Measurements from ENCODE around the gene TBCC. TPM values are rescaled to one million over a fixed set of nuclear protein-coding genes. Genes with fewer than 3 reads are reported as not detected.
A peak's percentile ranks its signal among the peaks of the same experiment; 100 is the strongest.
"Not testable (repeated sequence)": the region's sequence is repeated elsewhere in the genome, so short reads cannot be mapped to it uniquely, and the experiment has no call there.

The TBCC gene
- total RNA-seq, 2 experiments from 2014 or later = 78.0 to 136 TPM

DNA sequence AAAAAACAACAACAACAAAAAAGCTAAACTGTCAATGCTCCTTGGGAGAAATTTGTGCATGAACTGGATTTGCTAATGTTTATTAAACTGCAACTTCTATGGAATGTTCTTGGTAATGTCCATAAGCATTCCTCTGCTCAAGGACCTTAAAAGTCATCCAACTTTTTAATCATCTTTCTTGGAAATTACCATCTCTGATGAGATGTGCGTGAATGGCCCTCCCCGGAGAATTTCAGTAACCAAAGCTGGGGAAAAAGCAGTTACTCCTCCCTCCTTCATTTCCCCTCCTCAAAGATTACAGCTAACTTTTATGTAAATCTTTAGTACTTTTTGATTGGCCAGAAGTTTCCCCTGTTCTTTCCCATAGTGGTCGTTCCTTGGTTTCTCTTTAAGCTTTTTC, 5.2 kb downstream of the TBCC start:
- DNase-seq (ENCODE audit: low spot score) = no peak
- Histone ChIP-seq H4K20me1 (ENCODE audit: insufficient read depth, low read length) (peaks cover 9% of the 10 kb centered on the region; the same call in 1 of the 2 replicates), H3K27ac (ENCODE audit: low read depth, low read length, poor library complexity, severe bottlenecking) (peak overlapping the region; percentile 95), H3K9me3 (ENCODE audit: low read length) (no peaks in the 10 kb centered on the region), H3K4me2 (ENCODE audit: low read length) (peak overlapping the region; percentile 75), H3K36me3 (ENCODE audit: insufficient read depth, low read length) (peaks cover 20% of the 10 kb centered on the region), H3K4me1 (ENCODE audit: insufficient read depth, low read length, poor library complexity, severe bottlenecking) (peaks cover 46% of the 10 kb centered on the region), H3K4me3 (ENCODE audit: low read depth, low read length, poor library complexity, severe bottlenecking) (peak overlapping the region; percentile 1), H2AFZ (ENCODE audit: low read length) (peak overlapping the region; percentile 18; the same call in 1 of the 2 replicates), H3K9me2 (ENCODE audit: insufficient read depth, low read length) (no peaks in the 10 kb centered on the region), H3K79me2 (ENCODE audit: insufficient read depth, low read depth, low read length) (peaks cover 46% of the 10 kb centered on the region)
- POLR2A ChIA-PET = interaction anchor here (0.6 to 14.2 kb wide), 11 partner anchors 9 to 835 kb away, joined by 3 to 494 read pairs (median 4); partner anchors contain the start of genes BICRAL and TAF8
- no TSS peak for BruUV-seq (replicated peaks)
- intact Hi-C loops (cut with micrococcal nuclease; ENCODE audit: unreplicated experiment) = loop anchor here (10.0 kb wide), 2 partner anchors 716 to 1016 kb away; no protein-coding TSS in a partner anchor
- TF ChIP-seq, protein P1, sequence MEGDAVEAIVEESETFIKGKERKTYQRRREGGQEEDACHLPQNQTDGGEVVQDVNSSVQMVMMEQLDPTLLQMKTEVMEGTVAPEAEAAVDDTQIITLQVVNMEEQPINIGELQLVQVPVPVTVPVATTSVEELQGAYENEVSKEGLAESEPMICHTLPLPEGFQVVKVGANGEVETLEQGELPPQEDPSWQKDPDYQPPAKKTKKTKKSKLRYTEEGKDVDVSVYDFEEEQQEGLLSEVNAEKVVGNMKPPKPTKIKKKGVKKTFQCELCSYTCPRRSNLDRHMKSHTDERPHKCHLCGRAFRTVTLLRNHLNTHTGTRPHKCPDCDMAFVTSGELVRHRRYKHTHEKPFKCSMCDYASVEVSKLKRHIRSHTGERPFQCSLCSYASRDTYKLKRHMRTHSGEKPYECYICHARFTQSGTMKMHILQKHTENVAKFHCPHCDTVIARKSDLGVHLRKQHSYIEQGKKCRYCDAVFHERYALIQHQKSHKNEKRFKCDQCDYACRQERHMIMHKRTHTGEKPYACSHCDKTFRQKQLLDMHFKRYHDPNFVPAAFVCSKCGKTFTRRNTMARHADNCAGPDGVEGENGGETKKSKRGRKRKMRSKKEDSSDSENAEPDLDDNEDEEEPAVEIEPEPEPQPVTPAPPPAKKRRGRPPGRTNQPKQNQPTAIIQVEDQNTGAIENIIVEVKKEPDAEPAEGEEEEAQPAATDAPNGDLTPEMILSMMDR (conservative IDR thresholded peaks at IDR 0.05; ENCODE audit: low read length) = no peak
- no peak for TF ChIP-seq EZH2phosphoT487 (IDR thresholded peaks at IDR 0.05; ENCODE audit: borderline replicate concordance, low read depth, low read length)
- CTCF ChIA-PET (ENCODE audit: unreplicated experiment) = interaction anchor here (1.2 kb wide), 1 partner anchor 31 kb away, joined by 3 read pairs; no protein-coding TSS in a partner anchor

DNA sequence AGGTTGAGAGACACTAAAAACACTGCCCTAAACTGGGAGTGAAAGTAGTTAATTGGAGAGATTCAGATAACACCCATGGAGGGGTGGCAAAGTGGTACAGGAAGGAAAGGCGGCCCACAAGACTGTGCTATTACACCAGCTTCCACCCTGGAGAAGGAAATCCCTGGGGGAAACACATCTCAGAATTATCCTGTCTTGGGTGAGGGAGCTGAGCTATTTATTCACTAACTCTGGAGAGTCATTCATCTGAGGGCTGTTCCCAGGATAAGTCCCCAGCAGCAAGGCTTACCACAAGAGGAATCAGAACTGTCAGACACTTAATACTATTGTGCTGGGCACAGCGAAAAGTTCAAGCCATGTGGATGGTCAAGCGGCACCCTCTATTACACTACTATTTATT, 9.9 kb downstream of the TBCC start:
- H3K4me3 ChIP-seq (ENCODE audit: low read depth, low read length, poor library complexity, severe bottlenecking) = no peak overlapping the region
- peaks cover 17% of the 10 kb centered on the region for H3K4me1 ChIP-seq (ENCODE audit: insufficient read depth, low read length, poor library complexity, severe bottlenecking)
- no peak overlapping the region for H3K27ac ChIP-seq (ENCODE audit: low read depth, low read length, poor library complexity, severe bottlenecking)
- no peaks in the 10 kb centered on the region for H3K36me3 ChIP-seq (ENCODE audit: insufficient read depth, low read length)
- CTCF ChIA-PET (ENCODE audit: unreplicated experiment) = no interaction called here
- no peak overlapping the region for H3K4me2 ChIP-seq (ENCODE audit: low read length)
- H3K9me2 ChIP-seq (ENCODE audit: insufficient read depth, low read length) = no peaks in the 10 kb centered on the region
- TF ChIP-seq, protein P1 (conservative IDR thresholded peaks at IDR 0.05; ENCODE audit: low read length) = no peak
- DNase-seq (ENCODE audit: low spot score) = no peak
- H4K20me1 ChIP-seq (ENCODE audit: insufficient read depth, low read length) = no peaks in the 10 kb centered on the region
- H3K9me3 ChIP-seq (ENCODE audit: low read length) = peaks cover 6% of the 10 kb centered on the region; the same call in 1 of the 2 replicates
- H3K79me2 ChIP-seq (ENCODE audit: insufficient read depth, low read depth, low read length) = peaks cover 7% of the 10 kb centered on the region; the same call in 1 of the 2 replicates
- no peak overlapping the region for H2AFZ ChIP-seq (ENCODE audit: low read length)
- POLR2A ChIA-PET = interaction anchor here (0.6 kb wide), 2 partner anchors 10 to 1651 kb away, joined by 3 to 6 read pairs; no protein-coding TSS in a partner anchor
- BruUV-seq (replicated peaks) = no TSS peak
- intact Hi-C loops (cut with micrococcal nuclease; ENCODE audit: unreplicated experiment) = no loop called here

DNA sequence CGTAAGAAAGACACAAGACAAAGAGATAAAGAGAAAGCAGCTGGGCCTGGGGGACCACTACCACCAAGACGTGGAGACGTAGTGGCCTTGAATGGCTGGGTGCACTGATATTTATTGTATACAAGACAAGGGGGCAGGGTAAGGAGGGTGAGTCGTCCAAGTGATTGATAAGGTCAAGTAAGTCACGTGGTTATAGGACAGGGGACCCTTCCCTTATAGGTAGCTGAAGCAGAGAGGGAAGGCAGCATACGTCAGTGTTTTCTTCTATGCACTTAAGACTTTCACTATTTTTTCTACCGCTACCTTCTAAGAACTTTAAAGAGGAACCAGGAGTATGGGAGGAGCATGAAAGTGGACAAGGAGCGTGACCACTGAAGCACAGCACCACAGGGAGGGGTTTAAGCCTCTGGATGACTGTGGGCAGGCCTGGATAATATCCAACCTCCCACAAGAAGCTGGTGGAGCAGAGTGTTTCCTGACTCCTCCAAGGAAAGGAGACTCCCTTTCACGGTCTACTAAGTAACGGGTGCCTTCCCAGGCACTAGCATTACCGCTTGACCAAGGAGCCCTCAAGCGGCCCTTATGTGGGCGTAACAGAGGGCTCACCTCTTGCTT, 11.9 kb downstream of the TBCC start:
- H3K27ac ChIP-seq (ENCODE audit: low read depth, low read length, poor library complexity, severe bottlenecking); H3K9me2 ChIP-seq (ENCODE audit: insufficient read depth, low read length); DNase-seq (ENCODE audit: low spot score); intact Hi-C loops (cut with micrococcal nuclease; ENCODE audit: unreplicated experiment); H3K4me3 ChIP-seq (ENCODE audit: low read depth, low read length, poor library complexity, severe bottlenecking); CTCF ChIA-PET (ENCODE audit: unreplicated experiment); H3K79me2 ChIP-seq (ENCODE audit: insufficient read depth, low read depth, low read length); H3K36me3 ChIP-seq (ENCODE audit: insufficient read depth, low read length); H3K9me3 ChIP-seq (ENCODE audit: low read length); H4K20me1 ChIP-seq (ENCODE audit: insufficient read depth, low read length); BruUV-seq (replicated peaks); H2AFZ ChIP-seq (ENCODE audit: low read length); H3K4me2 ChIP-seq (ENCODE audit: low read length); H3K4me1 ChIP-seq (ENCODE audit: insufficient read depth, low read length, poor library complexity, severe bottlenecking): not testable (repeated sequence)
- POLR2A ChIA-PET = interaction anchor here (0.6 to 0.9 kb wide), 3 partner anchors 13 to 443 kb away, joined by 3 to 4 read pairs (median 4); no protein-coding TSS in a partner anchor

Measured in OCI-LY7 (cell line).